GM21786 (cell line): ENCODE measurements around the gene ST14.
"Not testable (repeated sequence)": the region's sequence is repeated elsewhere in the genome, so short reads cannot be mapped to it uniquely, and the experiment has no call there.

Experiments used
- ATAC-seq: cut with Tn5 transposase; IDR thresholded peaks from one replicate; pipeline ENCODE4 v1.9.1; 2021; ENCODE audit not compliant: unreplicated experiment

The ST14 gene

DNA sequence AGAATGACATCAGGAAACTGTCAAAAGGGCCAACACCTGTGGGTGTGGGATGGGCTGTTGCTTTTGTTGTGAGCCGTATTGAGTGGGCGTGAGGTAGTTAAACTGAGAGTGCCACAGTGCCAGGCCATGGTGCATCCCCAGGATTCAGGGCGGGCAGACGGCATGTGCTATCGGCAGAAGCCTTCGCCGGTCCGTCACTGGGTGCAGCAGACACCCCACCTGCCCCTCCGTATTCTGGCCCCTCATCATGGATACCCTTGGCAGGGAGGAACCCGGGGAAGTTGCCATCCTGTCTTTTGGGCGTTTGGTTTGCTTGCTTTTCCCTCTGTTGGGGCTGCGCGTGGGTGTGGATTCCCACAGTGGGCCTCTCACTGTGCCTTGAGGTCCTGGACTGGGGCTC is 27.5 kb downstream of the ST14 start:
- ATAC-seq, result no peak

DNA sequence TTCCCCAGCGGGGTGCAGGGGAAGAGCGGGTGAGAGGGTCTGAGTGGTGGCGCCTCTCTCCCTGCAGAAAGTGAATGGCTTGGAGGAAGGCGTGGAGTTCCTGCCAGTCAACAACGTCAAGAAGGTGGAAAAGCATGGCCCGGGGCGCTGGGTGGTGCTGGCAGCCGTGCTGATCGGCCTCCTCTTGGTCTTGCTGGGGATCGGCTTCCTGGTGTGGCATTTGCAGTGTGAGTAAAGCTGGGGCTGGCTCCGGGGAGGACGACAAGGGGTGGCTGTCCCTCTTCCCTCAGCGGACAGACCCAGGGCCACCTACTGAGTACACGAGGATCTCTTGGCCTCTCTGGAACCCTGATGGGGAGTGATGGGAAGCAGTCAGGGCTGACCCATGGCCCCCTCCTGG is 28.5 kb downstream of the ST14 start:
- no peak for ATAC-seq

DNA sequence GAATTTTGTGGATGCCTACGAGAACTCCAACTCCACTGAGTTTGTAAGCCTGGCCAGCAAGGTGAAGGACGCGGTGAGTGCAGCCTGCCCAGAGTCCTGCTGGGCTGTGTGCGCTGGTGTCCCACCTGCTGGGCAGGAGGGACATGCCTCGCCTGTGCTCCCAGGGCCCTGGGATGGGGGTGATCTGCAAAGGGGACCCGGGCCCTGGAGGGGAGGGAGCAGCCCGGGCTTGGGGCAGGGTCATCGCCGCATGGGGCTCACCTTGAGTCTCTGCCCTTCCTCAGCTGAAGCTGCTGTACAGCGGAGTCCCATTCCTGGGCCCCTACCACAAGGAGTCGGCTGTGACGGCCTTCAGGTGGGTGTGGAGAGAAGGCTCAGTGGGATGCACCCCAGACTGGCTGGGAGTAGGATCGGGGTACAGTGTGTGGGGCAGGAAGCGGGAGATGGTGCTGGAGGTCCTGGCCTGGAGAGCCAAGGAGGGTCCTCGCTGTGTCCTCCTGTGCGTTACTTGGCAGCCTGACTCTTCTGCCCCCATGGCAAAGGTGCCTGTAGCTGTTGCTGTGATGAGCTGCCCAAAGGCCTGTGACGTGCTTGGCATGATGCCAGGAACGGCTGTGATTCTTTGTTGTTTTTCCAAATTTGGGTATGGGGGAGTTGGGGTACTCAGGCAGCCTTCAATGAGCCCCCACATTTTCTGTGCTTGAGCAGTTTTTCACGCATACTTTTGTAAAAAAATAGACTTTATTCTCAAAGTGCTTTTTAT is 29.2 kb downstream of the ST14 start:
- no peak for ATAC-seq

DNA sequence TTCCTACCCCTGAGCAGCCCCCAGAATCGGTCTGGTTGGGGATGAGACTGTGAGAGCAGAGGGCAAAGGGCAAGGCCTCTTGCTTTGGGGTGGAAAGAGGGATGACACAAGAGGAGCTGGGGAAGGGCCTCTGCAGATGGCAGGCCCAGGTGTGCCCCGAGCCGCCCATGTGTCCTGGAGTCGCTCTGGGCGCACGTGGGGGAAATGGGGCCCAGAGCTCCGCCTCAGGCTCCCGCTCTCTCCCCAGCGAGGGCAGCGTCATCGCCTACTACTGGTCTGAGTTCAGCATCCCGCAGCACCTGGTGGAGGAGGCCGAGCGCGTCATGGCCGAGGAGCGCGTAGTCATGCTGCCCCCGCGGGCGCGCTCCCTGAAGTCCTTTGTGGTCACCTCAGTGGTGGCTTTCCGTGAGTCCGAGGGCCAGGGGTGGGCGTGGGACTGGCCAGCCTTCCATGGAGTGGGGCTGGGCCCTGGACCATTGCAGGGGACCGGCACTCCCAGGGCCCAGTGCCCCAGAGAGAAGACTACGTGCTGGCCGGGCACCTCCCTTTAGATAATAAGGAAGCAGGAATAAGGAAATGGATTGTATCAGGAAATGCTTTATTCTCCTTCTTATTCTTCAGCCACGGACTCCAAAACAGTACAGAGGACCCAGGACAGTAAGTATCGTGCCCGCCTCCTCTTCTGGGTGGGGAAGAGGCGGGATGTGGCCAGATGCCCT is 30.1 kb downstream of the ST14 start:
- no peak for ATAC-seq

DNA sequence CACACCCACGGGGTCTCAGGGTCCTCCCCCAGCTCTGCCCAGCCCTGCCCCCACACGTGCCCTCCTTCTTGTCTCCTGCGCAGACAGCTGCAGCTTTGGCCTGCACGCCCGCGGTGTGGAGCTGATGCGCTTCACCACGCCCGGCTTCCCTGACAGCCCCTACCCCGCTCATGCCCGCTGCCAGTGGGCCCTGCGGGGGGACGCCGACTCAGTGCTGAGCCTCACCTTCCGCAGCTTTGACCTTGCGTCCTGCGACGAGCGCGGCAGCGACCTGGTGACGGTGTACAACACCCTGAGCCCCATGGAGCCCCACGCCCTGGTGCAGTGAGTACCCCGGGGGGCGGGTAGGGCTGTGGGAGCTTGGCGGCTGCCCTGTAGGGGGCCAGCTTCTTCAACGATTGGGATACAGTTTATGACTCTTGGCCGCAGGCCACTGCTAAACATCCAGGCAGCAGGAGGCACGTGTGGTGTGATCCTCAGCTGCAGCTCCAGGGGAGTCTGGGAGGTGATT is 30.8 kb downstream of the ST14 start:
- ATAC-seq, result no peak

DNA sequence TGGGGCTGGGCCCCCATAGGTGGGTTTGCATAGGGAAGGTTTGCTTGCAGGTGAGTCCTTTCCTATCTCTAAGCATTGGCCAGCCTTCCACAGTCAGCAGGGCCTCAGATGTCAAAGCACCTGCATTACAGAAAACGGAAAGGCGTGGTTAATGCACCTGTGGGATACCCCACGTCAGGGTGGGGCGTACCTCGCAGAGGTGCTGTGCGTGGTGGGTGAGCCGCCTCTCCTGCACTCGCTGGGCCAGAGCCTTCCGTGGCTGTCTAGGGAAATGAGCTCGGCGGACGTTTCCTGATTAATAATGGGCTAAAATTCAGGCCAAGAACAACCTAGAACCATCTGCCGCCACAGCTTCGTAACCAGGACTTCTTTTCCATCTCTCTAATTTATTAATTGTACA is 32.3 kb downstream of the ST14 start:
- ATAC-seq, result no peak

DNA sequence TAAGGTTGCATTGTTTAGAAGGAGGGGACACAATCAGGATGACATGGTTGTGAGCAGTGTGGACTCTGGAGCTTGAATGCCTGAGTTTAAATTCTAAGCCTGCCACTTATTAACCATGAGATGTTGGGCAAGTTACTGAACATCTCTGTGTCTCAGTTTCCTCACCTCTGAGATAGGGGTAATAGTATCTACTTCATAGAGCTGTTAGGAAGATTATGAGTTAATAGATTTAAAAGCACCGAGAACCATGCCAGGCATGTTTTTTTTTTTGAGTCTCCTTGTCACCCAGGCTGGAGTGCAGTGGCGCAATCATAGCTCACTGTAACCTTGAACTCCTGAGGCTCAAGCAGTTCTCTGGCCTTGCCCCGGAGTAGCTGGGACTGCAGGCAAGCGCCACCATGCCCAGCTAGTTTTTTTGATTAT is 33.3 kb downstream of the ST14 start:
- no peak for ATAC-seq

DNA sequence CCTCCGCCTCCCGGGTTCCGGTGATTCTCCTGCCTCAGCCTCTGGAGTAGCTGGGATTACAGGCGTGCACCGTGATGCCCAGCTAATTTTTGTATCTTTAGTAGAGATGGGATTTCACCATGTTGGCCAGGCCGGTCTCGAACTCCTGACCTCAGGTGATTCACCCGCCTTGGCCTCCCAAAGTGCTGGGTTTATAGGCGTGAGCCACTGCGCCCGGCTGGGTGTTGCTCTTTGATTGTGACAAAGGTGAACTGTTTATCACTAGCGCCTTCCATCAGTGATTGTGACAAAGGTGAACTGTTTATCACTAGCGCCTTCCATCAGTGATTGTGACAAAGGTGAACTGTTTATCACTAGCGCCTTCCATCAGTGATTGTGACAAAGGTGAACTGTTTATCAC is 34.0 kb downstream of the ST14 start:
- ATAC-seq, result not testable (repeated sequence)

DNA sequence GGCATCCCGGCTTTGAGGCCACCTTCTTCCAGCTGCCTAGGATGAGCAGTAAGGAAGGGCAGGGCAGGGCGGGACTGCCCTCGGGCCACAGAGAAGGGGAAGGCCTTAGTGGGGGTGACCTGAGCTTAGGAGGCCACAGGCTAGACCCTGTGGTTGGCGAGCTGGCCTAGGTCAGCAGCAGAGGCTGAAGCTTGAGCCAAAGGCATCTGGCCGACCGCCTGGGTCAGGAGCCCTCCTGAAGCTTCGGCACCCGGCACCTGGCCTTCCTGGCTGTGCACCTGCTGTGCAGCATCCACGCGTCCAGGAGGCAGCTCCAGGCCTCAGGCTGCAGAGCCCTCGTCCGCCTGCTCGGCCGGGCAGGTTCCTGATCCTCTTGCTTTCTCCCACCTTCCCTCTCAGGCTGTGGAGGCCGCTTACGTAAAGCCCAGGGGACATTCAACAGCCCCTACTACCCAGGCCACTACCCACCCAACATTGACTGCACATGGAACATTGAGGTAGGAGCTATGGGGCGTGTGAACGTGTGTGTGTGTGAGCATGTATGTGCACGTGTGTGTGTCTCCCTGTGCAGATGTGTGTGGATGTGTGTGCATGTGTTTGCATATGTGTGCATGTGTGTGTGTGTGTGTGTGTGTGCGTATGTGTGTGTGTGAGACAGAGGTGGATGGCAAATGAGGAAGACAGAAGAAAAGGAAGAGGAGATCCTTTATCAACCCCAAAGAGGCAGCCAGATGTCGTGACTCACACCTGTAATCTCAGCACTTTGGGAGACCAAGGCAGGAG is 34.9 kb downstream of the ST14 start:
- no peak for ATAC-seq

DNA sequence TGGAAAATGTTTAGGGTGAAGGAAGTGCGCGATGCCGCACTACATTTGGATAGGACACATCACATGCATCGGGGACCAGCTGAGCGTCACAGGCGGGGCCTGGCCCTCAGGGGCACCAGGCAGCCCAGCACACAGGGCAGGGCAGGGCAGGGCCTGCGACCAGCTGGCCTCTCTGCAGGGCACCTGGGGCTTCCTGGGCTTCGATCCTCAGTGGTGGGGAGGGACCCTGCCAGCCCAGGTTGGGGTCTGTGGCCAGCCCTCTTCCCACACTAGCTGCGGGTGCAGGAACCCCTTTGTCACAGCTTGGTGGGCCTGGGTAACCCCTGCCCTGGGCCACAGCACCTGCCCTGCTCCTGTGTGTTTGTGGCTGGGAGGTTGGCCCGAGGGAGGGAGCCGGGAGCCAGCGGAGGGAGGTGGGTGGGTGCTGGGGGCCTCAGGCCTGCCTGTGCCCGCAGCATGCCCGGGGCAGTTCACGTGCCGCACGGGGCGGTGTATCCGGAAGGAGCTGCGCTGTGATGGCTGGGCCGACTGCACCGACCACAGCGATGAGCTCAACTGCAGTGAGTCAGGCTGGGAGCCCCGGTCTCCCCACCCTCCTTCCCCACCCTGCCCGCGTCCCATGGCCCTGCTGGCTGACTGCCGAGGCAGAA is 37.9 kb downstream of the ST14 start:
- no peak for ATAC-seq

DNA sequence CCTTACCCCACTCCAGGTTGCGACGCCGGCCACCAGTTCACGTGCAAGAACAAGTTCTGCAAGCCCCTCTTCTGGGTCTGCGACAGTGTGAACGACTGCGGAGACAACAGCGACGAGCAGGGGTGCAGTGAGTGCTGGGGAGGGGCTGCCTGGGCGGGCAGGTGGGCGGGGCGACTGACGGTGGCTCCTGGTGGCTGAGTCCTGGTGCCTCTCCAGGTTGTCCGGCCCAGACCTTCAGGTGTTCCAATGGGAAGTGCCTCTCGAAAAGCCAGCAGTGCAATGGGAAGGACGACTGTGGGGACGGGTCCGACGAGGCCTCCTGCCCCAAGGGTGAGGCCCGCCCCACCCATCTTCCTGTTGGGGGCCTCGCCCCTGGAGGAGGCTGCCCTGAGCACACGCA is 38.7 kb downstream of the ST14 start:
- ATAC-seq, result no peak

DNA sequence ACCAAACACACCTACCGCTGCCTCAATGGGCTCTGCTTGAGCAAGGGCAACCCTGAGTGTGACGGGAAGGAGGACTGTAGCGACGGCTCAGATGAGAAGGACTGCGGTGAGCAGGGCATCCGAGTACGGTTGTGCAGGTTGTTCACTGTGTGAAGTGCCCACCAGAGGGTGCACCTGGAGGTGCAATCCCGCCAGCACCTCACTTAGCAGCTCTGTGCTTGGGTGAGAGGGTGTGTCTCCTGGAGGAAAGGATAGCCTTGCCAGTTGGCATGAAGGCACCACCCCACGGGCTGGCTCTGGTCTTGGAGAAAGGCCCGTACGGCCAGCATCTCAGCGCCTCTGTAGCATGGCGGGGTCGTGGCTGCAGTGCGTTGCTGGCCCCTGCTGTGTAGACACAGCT is 39.4 kb downstream of the ST14 start:
- no peak for ATAC-seq

DNA sequence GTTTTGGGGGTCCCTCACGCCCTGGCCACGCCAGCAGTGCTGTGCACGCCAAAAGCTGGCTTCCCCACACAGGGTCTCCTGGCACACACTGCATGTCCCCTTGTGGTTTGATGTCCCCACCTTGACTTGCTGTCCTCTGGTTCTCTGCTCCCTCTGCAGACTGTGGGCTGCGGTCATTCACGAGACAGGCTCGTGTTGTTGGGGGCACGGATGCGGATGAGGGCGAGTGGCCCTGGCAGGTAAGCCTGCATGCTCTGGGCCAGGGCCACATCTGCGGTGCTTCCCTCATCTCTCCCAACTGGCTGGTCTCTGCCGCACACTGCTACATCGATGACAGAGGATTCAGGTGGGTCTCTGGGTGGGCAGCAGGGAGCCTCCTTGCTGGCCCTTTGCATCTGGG is 40.2 kb downstream of the ST14 start:
- ATAC-seq, result no peak

DNA sequence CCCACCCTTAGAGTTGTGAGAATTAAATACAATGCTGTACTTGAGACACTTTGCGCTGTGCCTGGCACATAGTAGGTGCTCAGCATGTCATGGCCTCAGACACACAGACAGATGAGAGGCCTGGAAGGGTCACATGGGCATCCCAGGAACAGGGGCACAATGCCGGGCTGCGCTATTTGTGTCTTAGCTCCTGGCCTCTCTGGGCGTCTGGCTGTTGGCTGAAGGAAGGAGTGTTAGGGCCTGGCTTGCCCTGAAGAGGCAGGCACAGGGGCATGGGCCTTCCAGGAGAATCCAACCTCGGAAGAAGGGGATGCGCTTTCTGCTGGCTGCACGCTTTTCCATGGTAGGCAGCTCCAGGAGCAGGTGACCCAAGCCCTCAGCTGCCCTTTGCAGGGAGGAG is 41.4 kb downstream of the ST14 start:
- ATAC-seq, result no peak

DNA sequence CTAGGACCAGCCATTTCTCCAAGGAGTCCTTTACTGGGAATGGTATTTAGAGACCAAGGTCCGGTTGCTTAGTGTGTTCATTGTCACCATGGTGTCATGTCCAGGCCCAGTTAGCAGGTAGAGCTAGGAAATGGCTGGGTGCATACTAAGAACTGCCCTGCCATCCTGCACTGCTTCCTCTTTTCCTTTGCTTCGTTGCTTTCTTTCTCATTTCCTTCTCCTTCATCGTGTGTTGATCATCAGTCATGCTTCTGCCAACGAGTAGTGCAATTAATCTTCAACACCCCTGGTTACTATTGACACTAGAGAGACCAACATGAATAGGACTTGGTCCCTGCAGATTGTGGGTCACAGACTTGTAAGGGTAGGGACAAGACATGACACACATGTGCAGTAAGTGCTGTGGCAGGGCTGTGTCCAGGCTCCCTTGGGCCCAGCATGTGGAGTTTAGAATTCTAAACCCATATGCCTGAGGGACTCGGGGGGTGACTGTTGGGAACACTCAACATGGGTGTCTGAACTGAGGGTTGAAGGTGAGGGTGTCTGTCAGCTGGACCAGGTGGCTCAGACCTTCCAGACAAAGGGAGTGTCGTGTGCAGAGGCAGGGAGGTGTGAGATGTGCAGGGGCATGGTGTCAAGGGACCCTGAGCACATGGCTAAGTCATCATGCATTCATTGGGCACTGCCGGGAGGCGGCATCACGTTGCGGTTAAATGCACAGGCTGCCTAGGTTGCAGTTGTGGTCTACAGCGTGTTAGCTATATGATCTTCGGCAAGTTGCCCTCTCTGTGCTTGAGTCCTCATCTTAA is 42.6 kb downstream of the ST14 start:
- no peak for ATAC-seq

DNA sequence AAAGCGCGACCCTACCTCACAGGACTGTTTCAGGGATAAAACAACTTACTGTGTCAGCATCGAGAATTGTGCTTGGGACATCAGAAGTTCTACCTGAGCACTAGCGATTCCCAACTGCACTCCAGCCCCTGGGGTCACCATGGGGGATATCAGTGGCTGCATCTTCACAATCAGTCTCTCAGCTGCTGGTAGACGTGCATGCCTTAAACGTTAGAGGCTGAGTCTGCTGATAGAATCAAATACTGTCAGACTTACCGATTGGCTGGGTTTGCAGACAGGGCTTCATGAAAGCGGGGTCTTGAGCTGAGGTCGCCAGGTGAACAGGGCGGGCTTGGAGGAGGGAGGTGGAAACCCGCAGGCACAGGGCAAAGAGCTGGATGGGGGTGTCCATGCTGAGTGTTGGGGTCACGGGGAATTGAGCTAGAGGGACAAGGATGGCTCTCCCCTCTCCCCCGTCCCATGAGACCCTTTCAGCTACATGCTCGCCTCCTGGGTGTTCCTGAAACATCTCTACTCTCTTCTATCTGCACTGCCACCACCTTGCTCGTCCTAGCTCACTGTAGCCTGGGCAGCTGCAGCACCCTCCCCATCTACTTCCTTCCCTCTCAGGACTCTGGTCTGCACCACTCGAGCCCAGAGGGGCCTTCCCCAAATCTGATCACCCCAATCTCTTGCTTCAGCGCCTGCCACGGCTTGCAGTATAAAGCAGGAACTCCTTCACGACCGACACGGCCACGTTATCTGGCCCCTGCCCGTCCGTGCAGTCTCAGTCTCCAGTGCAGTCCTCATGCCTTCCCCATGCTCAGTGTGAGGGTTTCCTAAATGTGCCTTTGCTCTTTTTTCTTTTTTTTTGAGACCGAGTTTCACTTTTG is 43.5 kb downstream of the ST14 start:
- no peak for ATAC-seq

DNA sequence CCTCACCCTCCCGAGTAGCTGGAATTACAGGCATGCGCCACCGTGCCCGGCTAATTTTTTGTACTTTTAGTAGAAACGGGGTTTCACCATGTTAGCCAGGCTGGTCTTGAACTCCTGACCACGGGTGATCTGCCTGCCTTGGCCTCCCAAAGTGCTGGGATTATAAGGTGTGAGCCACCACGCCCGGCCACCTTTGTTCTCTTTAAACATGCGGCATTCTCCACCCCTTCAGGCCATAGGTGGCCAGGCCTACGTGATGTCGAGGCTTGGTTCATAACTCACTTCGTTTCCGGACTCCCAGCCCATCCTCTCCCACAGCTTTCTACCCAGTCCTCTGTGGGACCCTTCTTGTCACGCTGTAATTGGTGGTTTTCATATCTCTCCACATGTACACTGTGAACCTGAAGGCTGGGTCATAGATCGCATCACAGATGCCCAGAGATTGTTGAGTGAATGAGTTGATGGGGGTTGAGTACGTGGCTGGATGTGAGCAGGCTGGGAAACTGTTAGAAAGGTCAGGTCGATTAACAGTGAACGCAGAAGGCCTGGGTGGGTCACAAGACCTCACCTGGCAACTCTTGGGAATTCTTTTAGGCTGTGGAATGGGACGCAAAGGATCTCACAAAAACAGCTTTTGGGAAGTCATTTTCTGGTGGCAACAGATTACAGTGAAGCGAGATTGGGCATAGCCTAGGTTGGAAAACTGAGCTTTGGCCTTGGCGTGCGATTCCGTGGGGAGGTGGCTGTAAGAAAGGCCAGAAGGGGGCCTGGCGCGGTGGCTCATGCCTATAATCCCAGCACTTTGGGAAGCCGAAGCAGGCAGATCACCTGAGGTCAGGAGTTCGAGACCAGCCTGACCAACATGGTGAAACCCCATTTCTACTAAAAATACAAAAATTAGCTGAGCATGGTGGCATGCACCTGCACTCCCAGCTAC is 44.5 kb downstream of the ST14 start:
- ATAC-seq, result no peak

DNA sequence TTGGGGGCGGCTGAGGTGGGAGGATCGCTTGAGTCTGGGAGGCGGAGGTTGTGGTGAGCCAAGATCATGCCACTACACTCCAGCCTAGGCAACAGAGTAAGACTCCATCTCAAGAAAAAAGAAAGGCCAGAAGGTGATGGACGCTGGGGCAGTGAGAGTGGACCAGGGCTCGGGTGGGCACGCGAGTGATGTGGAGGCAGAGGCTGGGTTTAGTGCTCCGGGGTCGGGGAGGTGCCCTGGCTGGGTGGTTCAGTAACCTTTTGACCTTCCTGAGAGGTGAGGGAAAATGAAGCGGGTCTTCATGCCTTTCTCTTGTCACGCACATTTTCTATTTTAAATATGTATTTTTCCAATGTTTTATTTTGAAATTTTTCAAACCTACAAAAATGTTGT is 45.1 kb downstream of the ST14 start:
- ATAC-seq, result no peak
